HG03103 (cell line): ENCODE measurements around the gene LCN10.

Experiments used
- ATAC-seq: cut with Tn5 transposase; IDR thresholded peaks from one replicate; pipeline ENCODE4 v1.9.1; 2021; ENCODE audit warnings: low read depth; ENCODE audit not compliant: unreplicated experiment

Gene LCN10

GRCh38 chr9:136740971-136741882 lies 1.5 kb downstream of the LCN10 start:
- ATAC-seq: no peak

- ATAC-seq: no peak
These were observed 2.2 kb downstream of the LCN10 start for GRCh38 chr9:136740491-136740890.

GRCh38 chr9:136740069-136740468 lies 2.7 kb downstream of the LCN10 start:
- ATAC-seq: no peak

- ATAC-seq: no peak
These were observed 3.2 kb downstream of the LCN10 start for GRCh38 chr9:136739509-136739908.

GRCh38 chr9:136738960-136739359 lies 3.8 kb downstream of the LCN10 start:
- no peak for ATAC-seq

- no peak for ATAC-seq
These were observed 6.8 kb downstream of the LCN10 start for GRCh38 chr9:136735812-136736480.

GRCh38 chr9:136734837-136735496 lies 7.8 kb downstream of the LCN10 start:
- ATAC-seq: no peak

GRCh38 chr9:136733611-136734010 lies 9.1 kb downstream of the LCN10 start:
- no peak for ATAC-seq

GRCh38 chr9:136732444-136733178 lies 10.1 kb downstream of the LCN10 start:
- ATAC-seq: no peak

- ATAC-seq: no peak
These were observed 12.8 kb downstream of the LCN10 start for GRCh38 chr9:136729926-136730325.

- ATAC-seq: no peak
These were observed 13.6 kb downstream of the LCN10 start for GRCh38 chr9:136729144-136729543.

GRCh38 chr9:136728548-136729123 lies 14.1 kb downstream of the LCN10 start:
- ATAC-seq: no peak

GRCh38 chr9:136728080-136728547 lies 14.6 kb downstream of the LCN10 start:
- ATAC-seq: peak; percentile 41

GRCh38 chr9:136726631-136727191 lies 16.0 kb downstream of the LCN10 start:
- ATAC-seq: no peak

GRCh38 chr9:136726118-136726517 lies 16.6 kb downstream of the LCN10 start:
- no peak for ATAC-seq

- no peak for ATAC-seq
These were observed 17.1 kb downstream of the LCN10 start for GRCh38 chr9:136725612-136726011.

GRCh38 chr9:136724772-136725171 lies 18.0 kb downstream of the LCN10 start:
- ATAC-seq: no peak

GRCh38 chr9:136723989-136724388 lies 18.8 kb downstream of the LCN10 start:
- no peak for ATAC-seq

GRCh38 chr9:136723362-136723976 lies 19.3 kb downstream of the LCN10 start:
- no peak for ATAC-seq
